G401.6 (cell line): ENCODE results near the gene ADAM15.

Source experiments
- FAIRE-seq: peaks from 2 replicates; lab custom pipeline; 2012; peaks lifted over from hg19 to GRCh38; lab: Jason Lieb, UNC

ADAM15 gene

DNA sequence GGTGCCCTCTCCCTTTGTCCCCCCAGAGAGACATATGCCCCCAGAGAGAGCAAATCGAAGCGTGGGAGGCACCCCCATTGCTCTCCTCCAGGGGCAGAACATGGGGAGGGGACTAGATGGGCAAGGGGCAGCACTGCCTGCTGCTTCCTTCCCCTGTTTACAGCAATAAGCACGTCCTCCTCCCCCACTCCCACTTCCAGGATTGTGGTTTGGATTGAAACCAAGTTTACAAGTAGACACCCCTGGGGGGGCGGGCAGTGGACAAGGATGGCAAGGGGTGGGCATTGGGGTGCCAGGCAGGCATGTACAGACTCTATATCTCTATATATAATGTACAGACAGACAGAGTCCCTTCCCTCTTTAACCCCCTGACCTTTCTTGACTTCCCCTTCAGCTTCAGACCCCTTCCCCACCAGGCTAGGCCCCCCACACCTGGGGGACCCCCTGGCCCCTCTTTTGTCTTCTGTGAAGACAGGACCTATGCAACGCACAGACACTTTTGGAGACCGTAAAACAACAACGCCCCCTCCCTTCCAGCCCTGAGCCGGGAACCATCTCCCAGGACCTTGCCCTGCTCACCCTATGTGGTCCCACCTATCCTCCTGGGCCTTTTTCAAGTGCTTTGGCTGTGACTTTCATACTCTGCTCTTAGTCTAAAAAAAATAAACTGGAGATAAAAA, 35.9 kb downstream of the ADAM15 start:
- no peak for FAIRE-seq

- FAIRE-seq: peak; percentile 55
Measured at GRCh38 chr1:155091071-155092051, 40.2 kb downstream of the ADAM15 start.

DNA sequence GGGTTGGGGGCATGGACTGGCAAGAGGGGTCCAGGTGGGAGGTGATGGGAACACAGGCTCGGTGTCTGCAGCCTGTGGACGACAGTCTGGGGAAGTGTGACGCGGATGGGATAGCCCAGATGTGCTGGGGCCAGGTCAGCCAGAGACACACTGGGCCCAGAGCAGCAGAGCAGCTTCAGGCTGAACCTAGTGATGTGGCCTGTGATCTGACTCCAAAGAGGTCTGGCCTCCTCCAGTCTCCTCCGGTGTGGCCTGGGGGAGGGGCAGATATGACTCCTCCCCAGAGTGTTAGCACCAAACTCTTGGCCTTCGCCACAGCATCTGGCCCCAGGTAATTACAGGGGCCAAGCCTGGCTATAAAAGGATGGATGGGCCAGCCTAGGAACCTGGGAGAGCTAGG, 41.0 kb downstream of the ADAM15 start:
- FAIRE-seq: no peak

- no peak for FAIRE-seq
Measured at GRCh38 chr1:155092641-155093040, 41.5 kb downstream of the ADAM15 start.

DNA sequence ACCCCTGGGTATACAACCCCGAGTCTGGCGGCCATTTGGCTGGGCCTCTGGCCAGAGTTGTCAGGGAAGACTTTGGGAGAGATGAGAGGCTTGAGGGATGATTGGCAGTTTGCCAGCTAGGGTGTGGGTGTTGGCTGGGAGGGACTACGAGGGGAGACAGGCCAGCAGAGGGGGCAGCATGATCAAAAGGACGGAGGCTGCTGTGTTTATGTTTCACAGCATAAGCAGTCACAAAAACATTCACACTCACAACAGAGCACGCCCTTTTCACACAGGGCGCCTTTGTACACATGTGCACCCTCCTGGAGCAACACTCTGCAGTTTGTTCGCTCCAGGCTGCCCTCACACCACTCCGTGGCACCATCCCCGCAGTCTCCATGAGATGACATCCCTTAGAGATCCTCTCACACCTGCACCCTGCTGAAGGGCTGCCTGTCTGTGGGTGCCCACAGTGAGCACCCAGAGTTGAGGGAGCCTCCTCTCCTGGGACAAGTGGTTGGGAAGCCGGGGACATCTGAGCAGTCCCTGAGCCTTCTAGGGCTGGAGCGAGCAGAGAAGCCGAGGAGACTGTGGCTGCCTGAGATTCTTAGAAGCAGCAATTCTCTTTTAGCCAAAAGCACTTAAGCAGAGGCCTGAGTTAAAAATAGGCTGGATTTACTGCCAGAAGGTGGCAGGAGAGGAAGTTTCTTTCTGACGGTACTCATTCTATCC, 43.0 kb downstream of the ADAM15 start:
- peak; percentile 89 for FAIRE-seq

DNA sequence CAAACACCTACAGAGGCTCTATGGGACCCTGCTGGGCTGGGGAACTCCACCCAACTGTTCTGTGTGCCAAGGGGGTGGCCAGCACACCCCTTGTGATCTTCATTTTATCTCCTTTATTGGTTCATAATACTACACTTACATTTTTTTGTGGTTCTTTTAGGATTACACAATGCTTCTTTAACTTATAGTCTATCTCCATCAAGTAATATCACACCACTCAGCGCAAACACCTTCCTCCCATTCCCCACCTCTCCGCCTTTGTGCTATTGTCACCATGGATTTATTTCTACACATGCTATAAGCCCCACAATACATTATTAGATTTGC, 43.5 kb downstream of the ADAM15 start:
- FAIRE-seq: no peak

DNA sequence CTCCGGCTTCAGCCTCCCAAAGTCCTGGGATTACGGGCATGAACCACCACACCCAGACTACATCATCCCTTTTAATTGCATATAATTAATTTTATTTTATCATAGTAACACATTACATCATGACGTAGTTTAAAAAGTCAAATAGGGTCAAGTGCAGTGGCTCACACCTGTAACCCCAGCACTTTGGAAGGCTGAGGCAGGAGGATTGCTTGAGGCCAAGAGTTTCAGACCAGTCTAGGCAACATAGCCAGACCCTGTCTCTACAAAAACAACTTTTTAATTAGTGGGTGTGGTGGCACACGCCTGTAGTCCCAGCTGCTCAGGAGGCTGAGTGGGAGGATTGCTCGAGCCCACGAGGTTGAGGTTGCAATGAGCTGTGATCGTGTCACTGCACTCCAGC, 48.2 kb downstream of the ADAM15 start:
- no peak for FAIRE-seq

DNA sequence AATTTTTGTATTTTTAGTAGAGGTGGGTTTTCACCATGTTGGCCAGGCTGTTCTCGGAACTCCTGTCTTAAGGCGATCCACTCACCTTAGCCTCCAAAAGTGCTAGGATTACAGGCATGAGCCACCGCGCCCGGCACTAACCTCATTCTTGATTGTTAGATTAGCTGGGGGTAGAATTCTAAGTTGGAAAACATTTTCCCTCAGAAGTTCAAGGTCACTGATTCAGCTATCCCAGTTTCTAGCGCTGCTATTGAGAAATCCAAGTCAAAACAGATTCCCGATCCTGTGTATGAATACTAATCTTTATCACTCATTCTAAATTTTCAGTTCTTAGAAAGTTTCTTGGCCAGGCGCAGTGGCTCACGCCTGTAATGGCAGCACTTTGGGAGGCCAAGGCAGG, 52.2 kb downstream of the ADAM15 start:
- FAIRE-seq: no peak

- FAIRE-seq: no peak
Measured at GRCh38 chr1:155104605-155105534, 53.8 kb downstream of the ADAM15 start.

DNA sequence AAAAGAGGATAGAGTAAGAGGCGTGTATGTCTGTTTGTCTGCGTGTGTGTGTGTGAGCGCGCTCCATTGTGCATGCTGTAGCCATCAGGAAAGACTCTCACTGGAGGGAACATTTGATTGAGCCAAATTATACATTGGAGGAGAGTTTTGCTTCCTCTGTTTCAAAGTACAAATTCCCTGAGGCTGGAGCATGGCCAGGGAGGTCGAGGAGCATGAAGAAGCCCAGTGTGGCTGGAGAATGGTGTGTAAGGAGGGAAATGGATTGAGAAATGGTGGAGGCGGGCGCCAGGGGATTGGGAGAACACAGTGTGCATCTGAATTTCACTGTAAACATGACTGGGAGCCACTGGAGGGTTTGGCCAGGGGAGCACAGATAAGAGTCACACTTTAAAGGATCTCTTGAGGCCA, 54.5 kb downstream of the ADAM15 start:
- FAIRE-seq: no peak

DNA sequence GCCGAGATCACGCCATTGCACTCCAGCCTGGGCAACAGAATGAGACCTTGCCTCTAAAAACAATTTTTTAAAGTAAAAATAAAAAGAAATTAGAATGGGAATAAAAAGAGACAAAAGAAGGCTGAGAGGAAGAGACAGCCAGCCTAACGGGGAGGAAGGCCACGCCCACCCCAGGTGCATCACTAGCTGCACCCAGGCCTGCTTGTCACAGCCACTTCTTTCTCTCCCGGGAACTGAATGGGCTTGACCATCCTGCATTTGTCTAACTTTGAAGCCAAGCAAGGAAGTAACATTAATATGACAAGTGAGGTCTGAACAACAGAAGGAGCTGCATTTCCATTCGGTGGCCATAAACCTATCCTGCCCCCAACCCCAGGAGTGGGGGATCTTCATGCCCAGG, 55.7 kb downstream of the ADAM15 start:
- FAIRE-seq: no peak

DNA sequence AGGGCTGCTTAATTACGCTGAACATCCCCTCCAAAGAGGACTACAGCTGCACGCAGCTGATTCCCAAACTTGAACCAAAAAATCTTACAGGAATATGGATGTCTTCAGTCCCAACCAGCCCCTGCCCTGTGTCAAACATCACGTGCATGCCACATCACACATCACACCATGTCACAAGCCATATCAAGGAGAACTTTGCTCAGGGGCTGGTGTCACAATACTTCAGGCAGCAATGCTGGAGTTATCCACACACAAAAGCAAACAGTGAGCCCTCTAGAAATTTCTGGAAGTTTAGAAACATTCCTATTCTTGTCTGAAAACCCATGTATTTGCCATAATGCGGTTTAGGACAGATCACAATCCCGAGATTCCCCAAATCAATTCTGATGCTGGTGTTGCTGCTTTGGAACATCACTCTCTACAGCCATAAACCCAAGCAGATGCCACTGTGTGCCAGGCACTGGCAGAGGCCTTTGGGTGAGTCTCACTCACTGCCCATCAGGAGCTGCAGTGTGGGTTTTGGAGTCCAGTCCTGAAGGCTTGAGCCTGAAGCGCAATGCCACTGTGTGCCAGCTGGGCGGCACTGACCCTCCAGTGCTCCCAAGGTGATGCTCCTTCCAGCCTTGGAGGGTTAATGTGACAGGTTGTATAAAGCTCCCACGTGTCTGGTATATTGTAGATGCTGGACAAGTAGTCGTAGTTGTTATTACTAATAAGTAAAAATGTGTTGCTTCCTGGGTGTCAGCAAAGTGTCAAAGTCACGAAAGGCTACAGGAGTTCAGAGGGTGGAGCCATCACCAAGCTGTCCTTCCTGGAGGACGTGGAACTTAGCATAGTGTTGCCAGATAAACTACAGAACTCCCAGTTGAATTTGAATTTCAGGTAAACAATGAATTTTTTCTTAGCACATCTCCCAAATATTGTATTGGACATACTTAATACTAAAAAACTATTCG, 56.5 kb downstream of the ADAM15 start:
- FAIRE-seq: no peak

- FAIRE-seq: no peak
Measured at GRCh38 chr1:155108296-155108695, 57.2 kb downstream of the ADAM15 start.

GRCh38 chr1:155110381-155110780, 59.3 kb downstream of the ADAM15 start:
- no peak for FAIRE-seq

GRCh38 chr1:155110826-155111225, 59.7 kb downstream of the ADAM15 start:
- FAIRE-seq: no peak
